Measurements from ENCODE around the gene FBXO9.

DNA sequence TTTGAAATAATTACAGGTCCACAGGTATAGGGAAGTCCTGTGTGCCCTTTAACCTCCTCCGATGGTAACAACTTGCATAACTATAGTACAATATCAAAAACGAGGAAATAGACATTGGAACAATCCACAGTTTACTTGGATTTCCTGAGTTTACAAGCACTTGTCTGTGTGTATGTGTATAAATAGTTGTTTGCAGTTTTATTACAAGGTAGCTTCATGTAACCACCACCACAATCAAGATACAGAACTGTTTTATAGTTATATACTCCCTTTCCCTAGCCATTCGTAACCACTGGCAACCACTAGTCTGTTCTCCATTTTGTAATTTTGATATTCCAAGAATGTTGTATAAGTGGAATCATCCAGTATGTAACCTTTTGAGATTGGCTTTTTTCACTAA, 9.1 kb downstream of the FBXO9 start:
- TF ChIP-seq, protein P1, sequence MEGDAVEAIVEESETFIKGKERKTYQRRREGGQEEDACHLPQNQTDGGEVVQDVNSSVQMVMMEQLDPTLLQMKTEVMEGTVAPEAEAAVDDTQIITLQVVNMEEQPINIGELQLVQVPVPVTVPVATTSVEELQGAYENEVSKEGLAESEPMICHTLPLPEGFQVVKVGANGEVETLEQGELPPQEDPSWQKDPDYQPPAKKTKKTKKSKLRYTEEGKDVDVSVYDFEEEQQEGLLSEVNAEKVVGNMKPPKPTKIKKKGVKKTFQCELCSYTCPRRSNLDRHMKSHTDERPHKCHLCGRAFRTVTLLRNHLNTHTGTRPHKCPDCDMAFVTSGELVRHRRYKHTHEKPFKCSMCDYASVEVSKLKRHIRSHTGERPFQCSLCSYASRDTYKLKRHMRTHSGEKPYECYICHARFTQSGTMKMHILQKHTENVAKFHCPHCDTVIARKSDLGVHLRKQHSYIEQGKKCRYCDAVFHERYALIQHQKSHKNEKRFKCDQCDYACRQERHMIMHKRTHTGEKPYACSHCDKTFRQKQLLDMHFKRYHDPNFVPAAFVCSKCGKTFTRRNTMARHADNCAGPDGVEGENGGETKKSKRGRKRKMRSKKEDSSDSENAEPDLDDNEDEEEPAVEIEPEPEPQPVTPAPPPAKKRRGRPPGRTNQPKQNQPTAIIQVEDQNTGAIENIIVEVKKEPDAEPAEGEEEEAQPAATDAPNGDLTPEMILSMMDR (IDR thresholded peaks at IDR 0.05): no peak
- TF ChIP-seq EZH2phosphoT487 (IDR thresholded peaks at IDR 0.05): no peak

Data from neural progenitor cell (in vitro differentiated cells).